WERI-Rb-1 (cell line): ENCODE data around the gene MFAP3L.

Source experiments
- DNase-seq: peaks from one replicate; pipeline ENCODE4 v3.0.0-alpha.2; 2020
- H3K27ac ChIP-seq: fragments of 250-450 bp; sonication (Bioruptor Pico); 2 replicates; pipeline ENCODE4 v1.5.1; 2020; ENCODE audit warnings: mild to moderate bottlenecking, moderate library complexity
- H3K27me3 ChIP-seq: fragments of 250-450 bp; sonication (Bioruptor Pico); 2 replicates; pipeline ENCODE4 v1.5.1; 2021; ENCODE audit warnings: mild to moderate bottlenecking, low read depth, moderate library complexity; ENCODE audit not compliant: insufficient read depth, severe bottlenecking
- H3K36me3 ChIP-seq: fragments of 250-450 bp; sonication (Bioruptor Pico); 2 replicates; pipeline ENCODE4 v1.5.1; 2020; ENCODE audit warnings: mild to moderate bottlenecking, moderate library complexity
- H3K4me3 ChIP-seq: 2 replicates; pipeline ENCODE4 v1.5.1; 2011; ENCODE audit warnings: low read depth, mild to moderate bottlenecking, control low read depth, low read length
- H3K9me3 ChIP-seq: fragments of 250-450 bp; sonication (Bioruptor Pico); 2 replicates; pipeline ENCODE4 v1.5.1; 2021; ENCODE audit warnings: mild to moderate bottlenecking, moderate library complexity; ENCODE audit not compliant: severe bottlenecking
- TF ChIP-seq, protein P1 (sequence below): IDR thresholded peaks from 2 replicates; pipeline ENCODE4 v1.5.1; 2011; ENCODE audit warnings: low read depth, mild to moderate bottlenecking, control low read depth, inconsistent platforms, low read length

Gene MFAP3L

DNA sequence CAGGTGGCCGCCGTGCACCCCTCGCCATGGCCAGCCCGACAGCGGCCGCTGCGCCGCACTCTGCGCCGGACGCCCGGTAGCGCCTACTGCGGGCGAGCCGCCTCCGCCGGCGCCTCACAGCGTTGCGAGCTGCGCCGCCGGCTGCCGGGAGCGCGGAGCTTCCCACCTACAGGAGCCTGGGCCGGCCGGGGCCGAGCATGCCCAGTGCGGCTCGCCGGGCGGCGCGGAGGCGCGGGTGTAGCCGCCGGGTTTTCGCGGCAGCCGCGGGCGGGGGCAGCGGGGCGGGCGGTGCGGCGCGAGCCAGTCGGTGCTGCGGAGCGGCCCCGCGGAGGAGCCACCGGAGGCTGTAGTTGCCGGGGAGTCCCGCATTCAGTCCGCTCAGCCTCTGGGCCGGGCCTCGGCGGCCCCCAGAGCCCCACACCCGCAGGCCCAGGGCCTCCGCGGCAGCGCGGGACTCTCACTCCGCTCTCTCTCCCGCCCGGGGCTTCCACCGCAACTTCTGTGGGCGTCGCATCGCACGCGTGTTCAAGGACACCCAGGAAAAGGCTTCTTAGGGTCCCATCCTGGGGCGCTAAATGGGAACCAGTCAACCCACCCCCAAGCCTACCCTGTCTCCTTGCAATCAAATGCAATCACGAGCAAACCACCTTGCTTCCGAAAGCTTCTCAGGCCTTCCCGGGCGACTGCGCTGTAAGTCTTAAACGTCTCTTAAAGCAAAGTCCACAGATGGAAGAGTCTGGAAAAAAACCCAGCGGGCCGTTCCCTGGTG lies at the start of gene MFAP3L:
MFAP3L (minus strand) TSS at position 143 of the 769 bp plus-strand sequence. CDS start 20,518 bp downstream, outside the sequence.
- DNase-seq = peak; percentile 94
- Histone ChIP-seq H3K9me3 (peaks cover 4% of the 10 kb centered on the region), H3K27ac (peak within 1 kb of the TSS; percentile 91), H3K36me3 (peaks cover 9% of the 10 kb centered on the region), H3K4me3 (peak within 1 kb of the TSS; percentile 83), H3K27me3 (no peaks in the 10 kb centered on the region)
- TF ChIP-seq, protein P1, sequence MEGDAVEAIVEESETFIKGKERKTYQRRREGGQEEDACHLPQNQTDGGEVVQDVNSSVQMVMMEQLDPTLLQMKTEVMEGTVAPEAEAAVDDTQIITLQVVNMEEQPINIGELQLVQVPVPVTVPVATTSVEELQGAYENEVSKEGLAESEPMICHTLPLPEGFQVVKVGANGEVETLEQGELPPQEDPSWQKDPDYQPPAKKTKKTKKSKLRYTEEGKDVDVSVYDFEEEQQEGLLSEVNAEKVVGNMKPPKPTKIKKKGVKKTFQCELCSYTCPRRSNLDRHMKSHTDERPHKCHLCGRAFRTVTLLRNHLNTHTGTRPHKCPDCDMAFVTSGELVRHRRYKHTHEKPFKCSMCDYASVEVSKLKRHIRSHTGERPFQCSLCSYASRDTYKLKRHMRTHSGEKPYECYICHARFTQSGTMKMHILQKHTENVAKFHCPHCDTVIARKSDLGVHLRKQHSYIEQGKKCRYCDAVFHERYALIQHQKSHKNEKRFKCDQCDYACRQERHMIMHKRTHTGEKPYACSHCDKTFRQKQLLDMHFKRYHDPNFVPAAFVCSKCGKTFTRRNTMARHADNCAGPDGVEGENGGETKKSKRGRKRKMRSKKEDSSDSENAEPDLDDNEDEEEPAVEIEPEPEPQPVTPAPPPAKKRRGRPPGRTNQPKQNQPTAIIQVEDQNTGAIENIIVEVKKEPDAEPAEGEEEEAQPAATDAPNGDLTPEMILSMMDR = peak; percentile 54

DNA sequence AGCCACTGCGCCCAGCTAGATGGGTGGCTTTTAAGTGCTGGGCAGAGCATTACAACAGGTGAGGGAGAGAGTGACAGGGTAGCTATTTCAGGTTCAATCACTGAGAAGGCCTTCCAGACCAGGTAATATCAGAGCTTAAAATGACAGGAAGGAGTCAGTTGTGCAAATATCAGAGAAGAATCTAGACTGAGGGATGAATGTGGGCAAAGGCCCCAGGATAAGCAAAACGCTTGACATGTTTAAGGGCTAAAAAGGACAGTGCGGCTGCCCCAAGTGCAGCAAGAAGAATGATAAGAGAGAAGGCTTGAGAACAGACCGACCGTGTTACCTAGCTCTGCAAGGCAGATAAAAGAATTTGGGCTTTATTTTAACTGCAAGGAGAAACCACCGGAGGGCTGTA lies 45.0 kb upstream of the MFAP3L start:
- Histone ChIP-seq H3K4me3 (no peak overlapping the region), H3K27me3 (no peaks in the 10 kb centered on the region), H3K27ac (peak overlapping the region; percentile 7), H3K9me3 (no peaks in the 10 kb centered on the region), H3K36me3 (peaks cover 76% of the 10 kb centered on the region)
- TF ChIP-seq, protein P1 = no peak
- DNase-seq = no peak

DNA sequence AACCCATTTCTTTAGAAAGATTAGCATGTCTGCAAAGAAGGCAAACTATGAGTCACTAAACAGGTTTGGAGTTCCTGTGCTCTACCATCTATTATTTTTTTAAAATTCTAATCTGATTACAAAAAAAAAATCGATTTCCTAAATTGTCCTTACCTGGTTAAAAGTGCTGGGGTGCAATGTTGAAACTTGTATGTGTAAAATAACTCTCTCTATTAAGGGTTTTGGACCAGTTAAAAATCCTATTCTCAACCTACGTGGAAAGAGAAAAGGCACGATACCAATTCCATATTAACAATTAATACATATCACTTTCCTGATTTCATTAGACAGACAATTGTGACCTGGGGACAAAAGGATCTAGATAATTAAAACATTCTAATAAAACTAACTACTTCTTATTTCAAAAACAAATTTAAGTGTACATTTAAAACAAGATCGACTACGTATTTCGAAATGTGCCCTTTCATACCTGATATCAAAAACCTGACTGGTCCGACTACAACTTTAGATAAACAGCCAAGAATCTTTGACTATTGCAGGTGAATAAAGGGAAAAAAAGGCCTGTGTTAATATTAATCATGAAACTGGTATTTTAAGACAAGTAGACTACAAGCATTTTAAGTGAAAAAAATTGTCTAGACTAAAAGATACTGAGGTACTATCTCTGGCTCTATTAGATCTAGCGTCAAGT lies 42.4 kb upstream of the MFAP3L start:
- Histone ChIP-seq H3K36me3 (peaks cover 72% of the 10 kb centered on the region), H3K9me3 (no peaks in the 10 kb centered on the region), H3K4me3 (no peak overlapping the region), H3K27me3 (no peaks in the 10 kb centered on the region), H3K27ac (no peak overlapping the region)
- TF ChIP-seq, protein P1 = no peak
- no peak for DNase-seq

DNA sequence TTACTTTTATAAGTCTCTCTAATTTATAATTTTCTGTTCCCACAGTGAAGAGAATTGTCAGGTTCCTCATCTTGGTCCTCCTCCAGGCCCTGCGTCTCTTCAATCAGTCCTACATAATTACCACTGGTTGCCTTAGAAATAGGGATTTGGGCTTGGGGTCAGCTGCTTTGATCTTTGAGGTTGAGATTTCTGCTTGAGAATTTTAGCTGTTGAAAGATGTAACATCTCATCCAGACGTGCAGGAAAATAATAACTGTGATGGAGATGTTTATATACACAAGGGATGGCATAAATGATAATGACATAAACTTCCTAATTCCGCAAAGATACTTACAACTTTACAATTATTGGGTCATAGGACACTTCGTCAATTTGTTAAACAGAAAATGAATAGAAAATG lies 33.2 kb upstream of the MFAP3L start:
- peaks cover 51% of the 10 kb centered on the region for H3K36me3 ChIP-seq
- H3K9me3 ChIP-seq = no peaks in the 10 kb centered on the region
- H3K27ac ChIP-seq = no peak overlapping the region
- H3K4me3 ChIP-seq = no peak overlapping the region
- no peaks in the 10 kb centered on the region for H3K27me3 ChIP-seq
- TF ChIP-seq, protein P1 = no peak
- DNase-seq = no peak

DNA sequence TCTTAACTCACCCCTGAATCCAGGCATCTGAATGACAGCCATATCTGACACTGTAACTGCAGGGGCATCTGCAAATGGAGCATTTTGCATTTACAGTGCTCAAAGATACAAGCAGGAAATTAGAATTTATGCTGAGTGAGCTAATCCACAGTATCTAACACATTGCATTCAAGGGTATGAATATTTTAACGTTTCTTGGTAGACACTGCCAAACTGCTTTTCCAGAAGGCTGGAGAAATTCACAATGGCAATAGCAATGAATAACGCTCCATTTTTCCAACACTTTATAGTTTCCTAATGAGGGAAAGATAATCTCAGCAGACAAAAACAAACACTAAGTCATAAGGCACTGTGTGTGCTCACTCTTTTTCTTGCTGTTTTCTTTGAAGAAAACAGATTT lies 32.6 kb upstream of the MFAP3L start:
- TF ChIP-seq, protein P1 = no peak
- Histone ChIP-seq H3K9me3 (no peaks in the 10 kb centered on the region), H3K36me3 (peaks cover 48% of the 10 kb centered on the region), H3K4me3 (no peak overlapping the region), H3K27ac (no peak overlapping the region), H3K27me3 (no peaks in the 10 kb centered on the region)
- no peak for DNase-seq
